ENCODE results near the gene ADGRF3.
A peak's percentile ranks its signal among the peaks of the same experiment; 100 is the strongest.
"Not testable (repeated sequence)": the region's sequence is repeated elsewhere in the genome, so short reads cannot be mapped to it uniquely, and the experiment has no call there.

Gene ADGRF3

DNA sequence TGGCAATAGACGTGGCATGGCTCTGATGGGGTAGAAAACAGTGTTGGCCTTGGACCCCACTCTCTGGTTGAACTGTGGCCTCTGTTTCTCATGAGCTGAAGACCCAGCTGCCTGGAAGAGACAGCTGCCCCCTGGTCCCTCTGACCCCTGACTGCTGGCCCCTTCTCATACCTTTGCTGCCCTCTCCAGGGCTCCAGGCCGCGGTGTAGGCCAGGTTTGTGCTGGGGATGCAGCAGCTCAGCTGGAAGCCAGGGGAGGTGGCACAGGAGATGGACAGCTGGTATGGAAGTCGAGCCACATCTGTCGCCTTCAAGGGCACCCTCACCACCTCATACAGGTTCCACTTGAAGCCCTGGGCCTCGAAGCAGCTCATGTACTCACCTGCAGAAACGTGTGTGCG, 32.3 kb downstream of the ADGRF3 start:
- no peak for DNase-seq

DNA sequence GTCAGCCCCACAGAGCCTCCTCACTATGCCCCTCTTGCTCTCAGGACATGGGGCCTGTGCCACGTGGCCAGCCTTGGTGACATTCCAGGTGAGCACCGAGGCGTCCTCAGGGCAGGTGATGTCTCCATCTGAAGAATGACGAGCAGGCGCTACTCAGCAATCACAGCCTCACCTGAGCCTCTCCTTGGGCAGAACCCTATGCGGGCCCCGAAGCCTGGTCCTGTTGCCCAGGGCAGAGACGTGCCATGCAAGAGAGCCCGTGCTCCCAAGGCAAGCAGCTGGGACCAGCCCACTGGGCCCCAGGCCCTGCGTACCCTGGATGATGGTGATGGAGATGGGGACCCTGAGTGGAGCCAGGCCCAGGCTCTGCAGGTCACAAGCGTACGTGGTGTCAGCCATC, 33.1 kb downstream of the ADGRF3 start:
- DNase-seq, result no peak

DNA sequence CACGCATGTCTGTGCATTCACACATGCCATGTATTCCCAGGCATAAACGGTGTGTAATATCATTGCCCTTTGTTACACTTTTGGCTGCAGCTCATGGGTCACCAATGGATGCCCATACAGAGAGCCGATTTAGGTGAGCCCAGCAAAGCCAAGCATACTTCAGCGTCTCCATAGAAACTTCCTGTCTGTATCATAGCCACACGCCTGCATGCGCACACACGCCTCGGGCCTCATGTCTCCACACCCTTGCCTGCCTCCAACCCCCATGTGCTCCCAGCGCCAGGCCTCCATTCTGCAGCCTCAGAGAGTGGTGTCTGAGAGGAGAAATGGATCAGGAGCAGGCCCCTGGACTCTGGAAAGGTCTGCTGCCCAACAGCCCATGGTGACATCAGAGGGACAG, 34.1 kb downstream of the ADGRF3 start:
- DNase-seq, result no peak

DNA sequence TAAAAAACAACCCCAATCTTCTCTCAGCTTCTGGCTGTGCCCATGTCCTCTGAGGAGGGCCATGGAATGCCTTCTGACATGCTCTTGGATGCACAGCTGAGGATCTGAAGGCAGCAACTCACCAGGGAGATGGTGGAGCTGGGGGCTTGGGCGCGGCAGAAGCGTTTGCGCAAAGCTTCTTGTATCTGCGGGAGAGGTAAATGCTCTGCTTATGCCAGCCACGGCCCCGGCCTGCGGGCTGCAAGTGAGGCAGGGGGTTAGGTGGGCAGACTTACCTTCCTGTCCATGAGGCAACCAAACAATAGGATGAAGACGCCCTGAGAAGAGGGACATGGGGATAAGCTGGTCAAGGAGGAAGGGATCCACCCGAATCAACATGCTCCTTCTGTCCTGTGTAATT, 36.7 kb downstream of the ADGRF3 start:
- DNase-seq, result no peak

DNA sequence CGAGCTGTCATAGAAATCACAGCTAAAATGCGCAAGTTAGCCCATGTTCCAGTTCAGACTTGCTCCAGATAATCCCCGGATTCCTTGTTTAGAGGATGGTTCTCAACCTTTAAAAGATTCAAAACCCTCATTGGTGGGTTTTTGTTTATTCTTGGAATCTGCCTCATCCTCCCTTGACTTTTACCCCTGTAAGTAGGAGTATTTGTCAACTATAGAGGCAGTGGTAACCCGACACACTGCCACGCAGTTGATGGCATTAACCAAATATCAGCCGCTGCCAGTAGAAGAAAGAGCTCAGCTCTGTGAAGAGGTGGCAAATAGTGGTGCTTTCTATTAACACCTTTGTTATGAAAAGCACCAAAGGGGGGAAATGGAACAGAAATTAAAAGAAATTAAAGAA, 41.0 kb downstream of the ADGRF3 start:
- no peak for DNase-seq

- DNase-seq, result not testable (repeated sequence)
Measured at GRCh38 chr2:26305094-26305493, 41.5 kb downstream of the ADGRF3 start.

GRCh38 chr2:26302846-26303245, 43.7 kb downstream of the ADGRF3 start:
- no peak for DNase-seq

- DNase-seq, result no peak
Measured at GRCh38 chr2:26300234-26300925, 46.2 kb downstream of the ADGRF3 start.

DNA sequence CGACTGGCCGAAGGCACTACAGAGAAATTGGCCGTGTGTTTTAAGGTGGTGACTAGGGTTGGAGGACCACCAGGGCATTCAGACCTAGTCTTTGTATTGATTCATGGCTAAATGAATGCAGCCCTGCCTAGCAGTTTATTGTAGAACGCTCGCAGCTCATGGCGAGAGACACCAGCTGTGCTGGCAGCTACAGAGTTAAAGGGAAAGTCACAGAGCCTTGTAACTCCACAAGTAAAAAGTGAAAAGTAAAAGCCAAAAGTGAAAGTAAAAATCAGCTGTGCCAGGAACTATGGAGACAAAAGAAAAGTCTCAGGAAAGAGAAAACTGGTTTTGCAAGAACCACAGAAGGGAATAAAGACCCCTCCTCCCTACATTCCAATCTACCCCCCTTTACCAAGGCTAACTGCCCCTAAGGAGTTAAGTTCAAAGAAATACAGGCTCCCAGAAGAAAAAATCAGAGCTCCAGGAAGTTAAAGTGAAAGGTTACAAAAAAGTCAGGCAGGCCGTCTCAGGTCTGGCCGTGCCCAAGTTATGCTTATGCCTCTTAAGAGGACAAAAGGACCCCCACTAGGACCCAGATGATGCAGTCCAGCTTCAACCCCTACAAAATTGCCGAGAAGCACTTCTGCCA, 47.0 kb downstream of the ADGRF3 start:
- no peak for DNase-seq

- no peak for DNase-seq
Measured at GRCh38 chr2:26298638-26299393, 47.8 kb downstream of the ADGRF3 start.

- no peak for DNase-seq
Measured at GRCh38 chr2:26298286-26298637, 48.3 kb downstream of the ADGRF3 start.

DNA sequence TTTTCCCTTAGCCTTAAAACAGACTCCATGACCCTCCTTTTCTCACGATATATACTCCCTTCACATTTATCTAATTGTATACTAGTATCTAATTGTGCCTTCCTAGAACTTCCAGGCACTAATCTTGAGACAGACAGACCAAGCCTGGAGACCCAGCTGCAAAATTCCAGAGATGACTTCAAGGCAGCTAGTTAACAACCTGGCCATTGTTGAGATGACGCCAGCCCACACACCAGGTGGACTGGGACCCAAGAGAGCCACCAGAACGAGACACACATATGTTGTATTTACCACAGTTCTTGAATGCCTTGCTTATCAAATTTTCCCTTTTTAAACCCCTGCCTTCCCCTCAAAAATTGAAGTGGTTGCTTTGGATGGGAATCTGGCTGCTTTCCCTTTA, 49.5 kb downstream of the ADGRF3 start:
- DNase-seq, result no peak

DNA sequence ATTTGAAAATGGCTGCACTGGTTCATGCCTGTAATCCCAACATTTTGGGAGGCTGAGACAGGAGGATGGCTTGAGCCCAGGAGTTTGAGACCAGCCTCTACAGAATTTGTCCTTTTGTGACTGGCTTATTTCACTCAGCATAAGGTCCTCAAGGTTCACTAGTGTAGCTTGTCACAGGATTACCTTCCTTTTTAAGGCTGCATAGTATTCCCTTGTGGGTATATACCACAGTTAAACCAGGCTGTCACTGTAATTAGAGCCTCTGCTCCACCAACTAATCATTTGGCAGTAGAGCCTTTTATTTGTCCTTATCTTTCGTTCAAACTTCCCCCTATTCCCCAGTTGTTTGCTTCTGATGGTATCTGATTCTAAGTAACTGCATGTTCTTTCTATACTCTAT, 51.1 kb downstream of the ADGRF3 start:
- no peak for DNase-seq

GRCh38 chr2:26292646-26293045, 53.9 kb downstream of the ADGRF3 start:
- DNase-seq, result no peak

DNA sequence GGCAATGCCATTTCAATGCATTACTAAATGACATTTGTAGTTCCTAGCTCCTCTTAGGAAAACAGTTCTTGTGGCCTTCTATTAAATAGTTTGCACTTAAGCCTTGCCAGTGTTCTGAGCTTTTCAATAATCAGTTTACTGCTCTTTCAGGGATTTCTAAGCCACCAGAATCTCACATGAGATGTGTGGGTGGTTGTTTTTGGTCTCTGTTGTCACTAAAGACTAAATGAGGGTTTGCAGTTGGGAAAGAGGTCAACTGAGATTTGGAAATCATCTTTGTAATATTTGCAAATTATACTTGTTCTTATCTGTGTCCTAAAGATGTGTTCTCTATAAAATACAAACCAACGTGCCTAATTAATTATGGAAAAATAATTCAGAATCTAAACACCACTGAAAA, 56.6 kb downstream of the ADGRF3 start:
- no peak for DNase-seq

DNA sequence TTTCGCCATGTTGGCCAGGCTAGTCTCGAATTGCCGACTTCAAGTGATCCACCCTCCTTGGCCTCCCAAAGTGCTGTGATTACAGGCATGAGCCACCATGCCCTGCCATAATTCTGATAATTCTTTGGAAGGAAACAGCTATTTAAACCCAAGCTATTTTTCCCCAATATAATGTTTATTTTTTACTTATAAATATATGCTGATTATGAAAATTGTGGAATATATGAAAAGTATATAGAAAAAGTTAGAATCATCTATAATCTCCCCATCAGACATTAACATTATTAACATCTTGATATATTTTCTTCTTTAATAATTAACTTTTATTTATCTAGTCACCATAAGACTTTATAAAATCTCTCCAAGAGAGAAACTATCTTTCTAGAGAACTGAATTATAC, 60.7 kb downstream of the ADGRF3 start:
- DNase-seq, result no peak

- no peak for DNase-seq
Measured at GRCh38 chr2:26284132-26284531, 62.5 kb downstream of the ADGRF3 start.

GRCh38 chr2:26283606-26284005, 63.0 kb downstream of the ADGRF3 start:
- DNase-seq, result no peak

DNA sequence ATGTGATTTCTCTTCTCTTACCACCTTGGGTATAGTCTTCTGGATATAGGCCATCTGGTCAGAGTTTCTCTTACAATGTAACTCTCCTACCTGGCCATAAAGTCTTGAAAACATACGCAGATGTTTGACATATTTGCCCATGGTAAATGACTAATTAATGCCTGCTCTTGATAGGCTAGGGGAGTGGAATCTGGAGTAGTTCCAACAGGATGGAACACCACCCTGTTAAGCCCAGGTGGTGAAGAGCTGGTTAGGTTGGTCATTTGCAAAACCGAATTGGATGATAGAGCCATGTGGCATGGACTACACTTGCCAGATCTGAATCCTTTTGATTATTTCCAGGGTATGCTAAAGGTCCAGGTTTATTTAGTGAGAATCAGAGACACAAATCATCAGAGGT, 65.4 kb downstream of the ADGRF3 start:
- DNase-seq, result no peak

GRCh38 chr2:26279886-26280285, 66.7 kb downstream of the ADGRF3 start:
- DNase-seq, result no peak

DNA sequence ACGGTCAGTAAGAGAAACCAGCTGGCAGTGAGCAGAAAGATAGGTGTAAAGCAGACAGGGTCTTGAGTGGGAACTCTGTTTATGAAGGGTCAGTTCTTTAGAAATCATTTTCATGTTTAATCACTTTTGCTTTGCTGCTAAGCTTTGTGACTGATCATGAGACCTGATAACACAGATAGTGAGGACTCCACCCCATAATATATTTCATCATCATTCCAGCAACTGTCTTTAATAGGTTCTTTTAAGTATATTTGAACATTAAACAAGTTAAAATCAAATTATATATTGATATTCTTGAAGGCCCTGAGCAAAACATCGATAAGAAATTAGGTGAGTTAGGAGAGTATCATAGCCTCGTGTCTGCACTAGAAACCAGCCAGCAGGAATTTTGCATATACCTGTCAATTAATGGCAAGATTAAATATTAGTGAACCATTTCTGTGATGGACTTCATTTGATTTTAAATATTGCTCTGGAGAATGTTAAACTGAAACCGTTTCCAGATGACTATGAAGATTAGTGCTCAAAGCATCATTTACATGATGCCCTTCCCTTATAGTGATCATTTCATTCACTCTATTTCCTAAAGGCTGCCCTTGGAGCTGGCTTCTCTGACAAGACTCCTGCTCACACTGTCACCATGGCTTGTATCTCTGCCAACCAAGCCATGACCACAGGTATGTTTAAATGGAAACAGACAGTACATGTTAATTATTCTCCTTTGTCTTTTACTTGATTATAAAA, 69.9 kb downstream of the ADGRF3 start:
- DNase-seq, result no peak

GRCh38 chr2:26274058-26274613, 72.5 kb downstream of the ADGRF3 start:
- peak; percentile 58 for DNase-seq

DNA sequence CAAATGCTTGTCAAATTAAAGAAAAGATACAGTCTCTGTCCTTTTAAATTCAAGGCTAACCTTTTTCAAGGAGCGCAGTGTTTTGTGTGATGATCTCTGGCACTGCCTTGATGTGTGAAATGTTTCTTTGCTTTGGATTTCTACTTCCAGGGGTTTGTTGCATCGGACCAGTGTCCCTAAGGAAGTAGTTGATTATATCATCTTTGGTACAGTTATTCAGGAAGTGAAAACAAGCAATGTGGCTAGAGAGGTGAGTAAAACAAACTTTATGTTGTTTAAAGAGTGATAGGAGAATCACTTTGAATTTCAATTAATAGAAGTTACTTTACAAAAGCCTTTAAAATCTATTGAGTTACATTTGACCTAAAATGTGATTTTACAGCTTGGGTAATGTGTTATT, 73.1 kb downstream of the ADGRF3 start:
- no peak for DNase-seq

Data from COR-L47 (cell line).